ENCODE measurements around the gene PRICKLE1. TPM values are rescaled to one million over a fixed set of nuclear protein-coding genes. Genes with fewer than 3 reads are reported as not detected.

Gene PRICKLE1
- total RNA-seq, 2 donors from 2014 or later: 7.6 to 19.7 TPM

- TF ChIP-seq CTCF (IDR thresholded peaks at IDR 0.05): no peak
- H3K27ac ChIP-seq: no peak overlapping the region
- H3K4me3 ChIP-seq: no peak overlapping the region
These were observed 4.9 kb downstream of the PRICKLE1 start for GRCh38 chr12:42584651-42585111.

GRCh38 chr12:42583016-42583415, 6.5 kb downstream of the PRICKLE1 start:
- H3K27ac ChIP-seq: peak overlapping the region; percentile 14 to 15
- no peak for TF ChIP-seq CTCF (IDR thresholded peaks at IDR 0.05)
- no peaks in the 10 kb centered on the region for H3K27me3 ChIP-seq
- DNase-seq (ENCODE audit: low spot score): no peak
- H3K36me3 ChIP-seq: no peaks in the 10 kb centered on the region
- no peaks in the 10 kb centered on the region for H3K9me3 ChIP-seq
- H3K4me1 ChIP-seq: peaks cover 0 to 39% of the 10 kb centered on the region in 2 donors
- no peak overlapping the region for H3K4me3 ChIP-seq

More at GRCh38 chr12:42584651-42585111, 4.9 kb downstream of the PRICKLE1 start:
- DNase-seq (ENCODE audit: low spot score): no peak
- Histone ChIP-seq H3K27me3 (no peaks in the 10 kb centered on the region), H3K9me3 (no peaks in the 10 kb centered on the region), H3K36me3 (no peaks in the 10 kb centered on the region), H3K4me1 (peaks cover 0 to 31% of the 10 kb centered on the region in 2 donors)

GRCh38 chr12:42582498-42582897, 7.0 kb downstream of the PRICKLE1 start:
- no peak for TF ChIP-seq CTCF (IDR thresholded peaks at IDR 0.05)
- H3K27ac ChIP-seq: peak overlapping the region in 1 of 2 donors; percentile 15
- no peak for DNase-seq (ENCODE audit: low spot score)
- no peak overlapping the region for H3K4me3 ChIP-seq
- H3K27me3 ChIP-seq: no peaks in the 10 kb centered on the region
- peaks cover 0 to 35% of the 10 kb centered on the region in 2 donors for H3K4me1 ChIP-seq
- H3K36me3 ChIP-seq: no peaks in the 10 kb centered on the region
- H3K9me3 ChIP-seq: no peaks in the 10 kb centered on the region

GRCh38 chr12:42582050-42582449, 7.5 kb downstream of the PRICKLE1 start:
- no peak for TF ChIP-seq CTCF (IDR thresholded peaks at IDR 0.05)
- no peaks in the 10 kb centered on the region for H3K27me3 ChIP-seq
- no peak overlapping the region for H3K4me3 ChIP-seq
- DNase-seq (ENCODE audit: low spot score): no peak
- no peak overlapping the region for H3K27ac ChIP-seq
- peaks cover 0 to 33% of the 10 kb centered on the region in 2 donors for H3K4me1 ChIP-seq
- no peaks in the 10 kb centered on the region for H3K36me3 ChIP-seq
- H3K9me3 ChIP-seq: no peaks in the 10 kb centered on the region

GRCh38 chr12:42576374-42576773, 13.2 kb downstream of the PRICKLE1 start:
- no peak for DNase-seq (ENCODE audit: low spot score)
- H3K27me3 ChIP-seq: no peaks in the 10 kb centered on the region
- H3K27ac ChIP-seq: no peak overlapping the region
- H3K9me3 ChIP-seq: no peaks in the 10 kb centered on the region
- peaks cover 0 to 23% of the 10 kb centered on the region in 2 donors for H3K4me1 ChIP-seq
- TF ChIP-seq CTCF (IDR thresholded peaks at IDR 0.05): no peak
- H3K36me3 ChIP-seq: no peaks in the 10 kb centered on the region
- no peak overlapping the region for H3K4me3 ChIP-seq

GRCh38 chr12:42575717-42576116, 13.8 kb downstream of the PRICKLE1 start:
- no peak for DNase-seq (ENCODE audit: low spot score)
- H3K36me3 ChIP-seq: no peaks in the 10 kb centered on the region
- H3K27me3 ChIP-seq: no peaks in the 10 kb centered on the region
- H3K9me3 ChIP-seq: no peaks in the 10 kb centered on the region
- H3K27ac ChIP-seq: no peak overlapping the region
- no peak overlapping the region for H3K4me3 ChIP-seq
- TF ChIP-seq CTCF (IDR thresholded peaks at IDR 0.05): no peak
- H3K4me1 ChIP-seq: peaks cover 0 to 23% of the 10 kb centered on the region in 2 donors

Data from right atrium auricular region (tissue), 2 donors.